HepG2 (cell line): ENCODE results near the gene FHL1. TPM values are rescaled to one million over a fixed set of nuclear protein-coding genes. Genes with fewer than 3 reads are reported as not detected.

Source experiments
- ATAC-seq: fragments of 200-7000 bp; cut with Tn5 transposase; 3 replicates; pipeline ENCODE4 v1.9.1; 2020; ENCODE audit warnings: mild to moderate bottlenecking, moderate library complexity
- Bru-seq: library from RNA; stranded (reverse); fragments of 400-500 nt; gene quantifications from one replicate; lab custom pipeline; 2021; lab: Mats Ljungman, UMichigan
- BruChase-seq, 2 experiments: library from RNA; stranded (reverse); fragments of 400-500 nt; gene quantifications; one replicate each; lab custom pipeline; 2021; lab: Mats Ljungman, UMichigan
- BruUV-seq: library from RNA; stranded (reverse); fragments of 400-500 nt; replicated peaks from 2 replicates; lab custom pipeline; 2021; lab: Mats Ljungman, UMichigan
- CTCF ChIA-PET: fragments of 300-600 bp; formaldehyde crosslinking; extraction: SDS; loops from one replicate; lab custom pipeline; 2021; ENCODE audit warnings: low total read pairs, inconsistent platforms, low intra/inter-chr PET ratio; lab: Yijun Ruan, JAX
- POLR2A ChIA-PET: fragments of 350-600 bp; sonication (Branson Sonifier 250); formaldehyde crosslinking; loops from one replicate; lab custom pipeline; 2020; ENCODE audit warnings: antibody characterized with exemption, inconsistent platforms; lab: Yijun Ruan, JAX
- DNase-seq: peaks from one replicate; pipeline ENCODE4 v3.0.0-alpha.2; 2015; ENCODE audit warnings: low spot score
- FAIRE-seq: peaks from 3 replicates; lab custom pipeline; 2011; peaks lifted over from hg19 to GRCh38; lab: Jason Lieb, UNC
- H2AFZ ChIP-seq: one replicate; pipeline ENCODE4 v1.6.1; 2011; ENCODE audit warnings: low read length, inconsistent platforms
- H3K27ac ChIP-seq: fragments of 300-600 bp; 3 replicates; pipeline ENCODE4 v1.8.0; 2011; ENCODE audit warnings: mixed run types, mild to moderate bottlenecking, mixed read lengths, low read length, inconsistent platforms; ENCODE audit not compliant: insufficient read depth; ENCODE audit errors: extremely low read length
- H3K27me3 ChIP-seq, 2 experiments: fragments of 200-600 bp in 1 of 2; 2 replicates in 1 of 2; 3 replicates in 1 of 2; pipeline versions ENCODE4 v1.6.0 to v1.8.0; 2011; ENCODE audit warnings: low read length in 2 of 2, mild to moderate bottlenecking in 2 of 2, moderate library complexity in 2 of 2, inconsistent platforms in 1 of 2; ENCODE audit not compliant: insufficient read depth in 2 of 2, control insufficient read depth in 1 of 2
- H3K36me3 ChIP-seq, 2 experiments: fragments of 200-600 bp in 1 of 2; replicated peaks in 1 of 2; 2 replicates in 1 of 2; 3 replicates in 1 of 2; pipeline versions ENCODE4 v1.5.1 to v1.8.0; 2011; ENCODE audit warnings: low read length in 2 of 2, inconsistent platforms in 1 of 2; ENCODE audit not compliant: insufficient read depth in 2 of 2, control insufficient read depth in 1 of 2
- H3K4me1 ChIP-seq: 2 replicates; pipeline ENCODE4 v1.5.1; 2012; ENCODE audit warnings: low read length, inconsistent platforms; ENCODE audit not compliant: insufficient read depth
- H3K4me2 ChIP-seq: 2 replicates; pipeline ENCODE4 v1.6.0; 2011; ENCODE audit warnings: low read depth, low read length, inconsistent platforms
- H3K4me3 ChIP-seq, 3 experiments: fragments of 200-600 bp in 1 of 3; sonication (generic), shearing (Covaris generic) in 1 of 3; replicated peaks in 1 of 3; 2 replicates each; pipeline ENCODE4 v1.5.1; 2011 to 2016; ENCODE audit warnings: low read length in 3 of 3, inconsistent platforms in 2 of 3, low read depth in 2 of 3, mild to moderate bottlenecking in 2 of 3, control low read depth in 1 of 3, mixed read lengths in 1 of 3; ENCODE audit not compliant: insufficient read depth in 1 of 3
- H3K79me2 ChIP-seq: one replicate; pipeline ENCODE4 v1.6.1; 2011; ENCODE audit warnings: low read length, inconsistent platforms; ENCODE audit not compliant: insufficient read depth
- H3K9ac ChIP-seq: 2 replicates; pipeline ENCODE4 v1.6.0; 2011; ENCODE audit warnings: mild to moderate bottlenecking, low read depth, low read length, inconsistent platforms; ENCODE audit not compliant: insufficient read depth
- H3K9me3 ChIP-seq: 2 replicates; pipeline ENCODE4 v1.5.1; 2012; ENCODE audit warnings: mild to moderate bottlenecking, low read length
- H4K20me1 ChIP-seq: 2 replicates; pipeline ENCODE4 v1.6.0; 2011; ENCODE audit warnings: inconsistent platforms, mild to moderate bottlenecking, low read length, moderate library complexity; ENCODE audit not compliant: insufficient read depth
- BRD4 ChIP-seq: sonication (generic); formaldehyde crosslinking; IDR thresholded peaks from 2 replicates; pipeline ENCODE4 v1.4.0; 2020; ENCODE audit warnings: missing genetic modification reagents
- FLYWCH1 ChIP-seq: sonication (generic); formaldehyde crosslinking; IDR thresholded peaks from 2 replicates; pipeline ENCODE4 v1.8.1; 2023; ENCODE audit warnings: mild to moderate bottlenecking, missing genetic modification reagents
- GFI1 ChIP-seq: sonication (generic); formaldehyde crosslinking; IDR thresholded peaks from 2 replicates; pipeline ENCODE4 v1.5.0; 2020; ENCODE audit warnings: missing genetic modification reagents, mild to moderate bottlenecking, borderline replicate concordance
- JUNB ChIP-seq: sonication (generic); formaldehyde crosslinking; IDR thresholded peaks from 2 replicates; pipeline ENCODE4 v1.8.0; 2022; ENCODE audit warnings: missing genetic modification reagents, mild to moderate bottlenecking, borderline replicate concordance
- PHF5A ChIP-seq: IDR thresholded peaks from one replicate; pipeline ENCODE4 v1.6.1; 2018; ENCODE audit warnings: low read depth, missing genetic modification reagents; ENCODE audit not compliant: unreplicated experiment
- PLSCR1 ChIP-seq: sonication (generic); formaldehyde crosslinking; IDR thresholded peaks from 2 replicates; pipeline ENCODE4 v1.5.0; 2020; ENCODE audit warnings: missing genetic modification reagents, mild to moderate bottlenecking, borderline replicate concordance
- SAFB2 ChIP-seq: sonication (generic); formaldehyde crosslinking; IDR thresholded peaks from 2 replicates; pipeline ENCODE4 v1.5.1; 2020; ENCODE audit warnings: missing genetic modification reagents, low read depth, mild to moderate bottlenecking, borderline replicate concordance
- SMAD3 ChIP-seq: sonication (generic); formaldehyde crosslinking; IDR thresholded peaks from 2 replicates; pipeline ENCODE4 v1.4.0; 2020; ENCODE audit warnings: missing genetic modification reagents
- UBTF ChIP-seq: sonication (generic); formaldehyde crosslinking; IDR thresholded peaks from 2 replicates; pipeline ENCODE4 v1.4.0; 2020; ENCODE audit warnings: mild to moderate bottlenecking, missing genetic modification reagents
- ZFAT ChIP-seq: sonication (generic); formaldehyde crosslinking; conservative IDR thresholded peaks from 2 replicates; pipeline ENCODE4 v1.8.1; 2023; ENCODE audit warnings: missing genetic modification reagents, inconsistent platforms
- ZNF326 ChIP-seq: sonication (generic); formaldehyde crosslinking; IDR thresholded peaks from 2 replicates; pipeline ENCODE4 v1.4.0; 2020; ENCODE audit warnings: missing genetic modification reagents, borderline replicate concordance
- WGBS: methylation state at CpG from one replicate; pipeline ENCODE4 v1.1.6; 2017; ENCODE audit warnings: low lambda C conversion rate; 5-methylcytosine and 5-hydroxymethylcytosine counted together
- in situ Hi-C: cut with HindIII; loops from 2 replicates; pipeline ENCODE4 v1.10.0; 2017; ENCODE audit warnings: low pct_unique_long_range_greater_than_20kb; ENCODE audit not compliant: extremely low pct_ligation_motif_present
- intact Hi-C: fragments of 100-400 bp; cut with micrococcal nuclease; formaldehyde crosslinking; loops from one replicate; pipeline ENCODE4 v1.10.0; 2022; ENCODE audit not compliant: unreplicated experiment
- long read RNA-seq, 2 experiments: library from RNA in 1 of 2; library from polyadenylated mRNA in 1 of 2; stranded (forward) in 1 of 2; unstranded in 1 of 2; transcript quantifications; one replicate each; pipeline ENCODE4 v2.0.0, GENCODE V29; 2019 to 2022
- polyA minus RNA-seq, 3 experiments: library from RNA; depleted of rRNA, polyadenylated mRNA; stranded (reverse); fragments of >200 nt; gene quantifications; 2 replicates each; pipeline ENCODE4 v1.2.3, GENCODE V29; 2011; ENCODE audit warnings: low replicate concordance in 1 of 3
- polyA plus RNA-seq, 8 experiments: library from polyadenylated mRNA; depleted of rRNA in 3 of 8; stranded (reverse) in 7 of 8; unstranded in 1 of 8; fragments of >200 nt; fragmentation: Illumina TruSeq in 4 of 8; extraction: Trizol in 4 of 8; gene quantifications; 2 replicates each; pipeline versions ENCODE4 v1.2.1 to v1.2.3, GENCODE V29; 2011 to 2016; ENCODE audit warnings: low read depth in 4 of 8, missing spikeins in 1 of 8, mixed read lengths in 1 of 8; ENCODE audit not compliant: insufficient read depth in 1 of 8
- total RNA-seq, 5 experiments: library from RNA; depleted of rRNA; stranded (reverse); fragments of >200 nt; fragmentation: Illumina TruSeq; extraction: Trizol; gene quantifications; 2 replicates each; pipeline ENCODE4 v1.2.3, GENCODE V29; 2016; ENCODE audit warnings: low read depth in 1 of 5
- TF ChIP-seq, protein P1 (sequence below): sonication (generic); formaldehyde crosslinking; IDR thresholded peaks from 2 replicates; pipeline ENCODE4 v1.8.1; 2023; ENCODE audit warnings: mild to moderate bottlenecking, moderate library complexity, missing genetic modification reagents

The FHL1 gene
- not detected in 2 replicates for total RNA-seq (2016; rRNA removed; fragmentation: Illumina TruSeq; extraction: Trizol)
- not detected in 2 replicates for total RNA-seq (2016; cell fraction: cytosol; rRNA removed; fragmentation: Illumina TruSeq; extraction: Trizol; ENCODE audit: low read depth)
- total RNA-seq (2016; cell fraction: insoluble cytoplasmic fraction; rRNA removed; fragmentation: Illumina TruSeq; extraction: Trizol): not detected in 2 replicates
- total RNA-seq (2016; cell fraction: membrane; rRNA removed; fragmentation: Illumina TruSeq; extraction: Trizol): not detected in 2 replicates
- total RNA-seq (2016; cell fraction: nucleus; rRNA removed; fragmentation: Illumina TruSeq; extraction: Trizol): not detected in 2 replicates
- polyA plus RNA-seq (2011; rRNA removed): 0.24 and 0.33 TPM in 2 replicates
- 0.15 and 0.18 TPM in 2 replicates for polyA plus RNA-seq (2011; cell fraction: cytosol; rRNA removed)
- polyA plus RNA-seq (2011; cell fraction: nucleus; rRNA removed): 0.14 and 0.18 TPM in 2 replicates
- 0.28 TPM in 1 of 2 replicates, not detected in the other for polyA plus RNA-seq (2012)
- polyA plus RNA-seq (2016; cell fraction: cytosol; fragmentation: Illumina TruSeq; extraction: Trizol; ENCODE audit: low read depth): not detected in 2 replicates
- polyA plus RNA-seq (2016; cell fraction: insoluble cytoplasmic fraction; fragmentation: Illumina TruSeq; extraction: Trizol; ENCODE audit: low read depth): 0.11 TPM in 1 of 2 replicates, not detected in the other
- 0.07 TPM in 1 of 2 replicates, not detected in the other for polyA plus RNA-seq (2016; cell fraction: membrane; fragmentation: Illumina TruSeq; extraction: Trizol; ENCODE audit: low read depth)
- polyA plus RNA-seq (2016; cell fraction: nucleus; fragmentation: Illumina TruSeq; extraction: Trizol; ENCODE audit: insufficient read depth, low read depth): not detected in 2 replicates
- 1.0 and 84.7 TPM in 2 replicates for polyA minus RNA-seq (2011; rRNA and poly(A)+ RNA removed; ENCODE audit: low replicate concordance)
- 0.40 TPM in 1 of 2 replicates, not detected in the other for polyA minus RNA-seq (2011; cell fraction: cytosol; rRNA and poly(A)+ RNA removed)
- polyA minus RNA-seq (2011; cell fraction: nucleus; rRNA and poly(A)+ RNA removed): 0.62 and 0.90 TPM in 2 replicates
- Bru-seq, nascent RNA: not detected
- percentile 5 among the genes with signal in this experiment for BruChase-seq, experiment 1, labeled RNA remaining after a 6-hour chase
- BruChase-seq, experiment 2, labeled RNA remaining after a 2-hour chase: percentile 5 among the genes with signal in this experiment
- long read RNA-seq, experiment 1: 0 reads
- long read RNA-seq, experiment 2, partial matches to known transcripts: 0 of 1 reads
- long read RNA-seq, experiment 2, other reads (novel, unspliced or antisense): 0 of 1 reads

- POLR2A ChIA-PET: no interaction called here
- TF ChIP-seq FLYWCH1 (CRISPR knock-in tag): no peak
- no peak for TF ChIP-seq ZNF326 (CRISPR knock-in tag)
- TF ChIP-seq PHF5A (CRISPR knock-in tag): no peak
- TF ChIP-seq BRD4 (CRISPR knock-in tag): no peak
- TF ChIP-seq ZFAT (CRISPR knock-in tag): no peak
- no peak for TF ChIP-seq PLSCR1 (CRISPR knock-in tag)
- TF ChIP-seq SMAD3 (CRISPR knock-in tag): no peak
- TF ChIP-seq UBTF: no peak
- no peak for TF ChIP-seq JUNB (CRISPR knock-in tag)
- no peak for TF ChIP-seq SAFB2 (CRISPR knock-in tag)
- TF ChIP-seq, protein P1, sequence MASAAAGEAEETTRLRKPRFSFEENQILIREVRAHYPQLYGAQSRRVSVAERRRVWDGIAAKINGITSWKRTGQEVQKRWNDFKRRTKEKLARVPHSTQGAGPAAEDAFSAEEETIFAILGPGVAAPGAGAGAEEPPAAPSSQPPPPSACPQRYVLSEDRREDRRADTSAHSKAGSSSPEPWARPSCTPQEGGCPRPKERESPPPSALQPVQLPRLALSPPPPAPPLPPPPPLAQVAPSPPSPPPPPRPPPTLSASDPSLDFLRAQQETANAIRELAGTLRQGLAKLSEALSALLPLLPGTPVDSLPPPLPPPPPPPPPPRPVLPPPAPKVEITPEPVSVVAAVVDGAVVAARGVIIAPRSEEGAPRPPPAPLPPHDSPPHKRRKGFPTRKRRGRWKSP (CRISPR knock-in tag): no peak
- TF ChIP-seq GFI1 (CRISPR knock-in tag): no peak
- TF ChIP-seq, all 625 proteins: peak for 0
- H3K27me3 ChIP-seq: peaks cover 0 to 10% of the 10 kb centered on the region in 2 experiments; a peak in 2 of 5 replicates
- intact Hi-C loops (no loop called here), in situ Hi-C loops (no loop called here)
- H3K27ac ChIP-seq: no peak within 1 kb of the TSS
- FAIRE-seq: no peak
- H3K9ac ChIP-seq: no peak within 1 kb of the TSS
- no peak; the same call in none of the 3 replicates for ATAC-seq
- CTCF ChIA-PET: no interaction called here
- peak within 1 kb of the TSS in 2 of 3 experiments; percentile 16 to 37; a peak in 2 of 6 replicates for H3K4me3 ChIP-seq
- no TSS peak for BruUV-seq
- no peak for DNase-seq
- H3K4me2 ChIP-seq: peak within 1 kb of the TSS; percentile 36; the same call in 1 of the 2 replicates
- H4K20me1 ChIP-seq: no peaks in the 10 kb centered on the region
- H3K79me2 ChIP-seq: no peaks in the 10 kb centered on the region
- no CpG with 5 or more reads among the region's 84 CpGs for WGBS
- H3K9me3 ChIP-seq: no peaks in the 10 kb centered on the region
- H3K36me3 ChIP-seq: no peaks in the 10 kb centered on the region
- no peaks in the 10 kb centered on the region for H3K4me1 ChIP-seq
- H2AFZ ChIP-seq: no peak within 1 kb of the TSS
Observed at GRCh38 chrX:136147315-136147901, at the start of gene FHL1. Gene FHL1 (plus strand): TSS chrX:136147533.
